Subcutaneous adipose tissue (tissue), 4 donors: ENCODE results near the gene DAB2IP. TPM values are rescaled to one million over a fixed set of nuclear protein-coding genes. Genes with fewer than 3 reads are reported as not detected.

Experiments
- CTCF ChIP-seq: fragments of 450-650 bp; IDR thresholded peaks from one replicate; pipeline ENCODE4 v1.5.1; 2016; ENCODE audit warnings: low read depth, mild to moderate bottlenecking, control low read depth, antibody characterized with exemption, moderate library complexity
- total RNA-seq, 4 donors: library from RNA; depleted of rRNA; stranded (reverse); fragments of >200 nt; gene quantifications; one replicate each; pipeline ENCODE4 v1.1.0, GENCODE V29; 2016

Gene DAB2IP
- total RNA-seq, 4 donors from 2014 or later: 6.3 to 57.5 (median 32.8) TPM

GRCh38 chr9:121734465-121734864, 83.0 kb downstream of the DAB2IP start:
- TF ChIP-seq CTCF: no peak

DNA sequence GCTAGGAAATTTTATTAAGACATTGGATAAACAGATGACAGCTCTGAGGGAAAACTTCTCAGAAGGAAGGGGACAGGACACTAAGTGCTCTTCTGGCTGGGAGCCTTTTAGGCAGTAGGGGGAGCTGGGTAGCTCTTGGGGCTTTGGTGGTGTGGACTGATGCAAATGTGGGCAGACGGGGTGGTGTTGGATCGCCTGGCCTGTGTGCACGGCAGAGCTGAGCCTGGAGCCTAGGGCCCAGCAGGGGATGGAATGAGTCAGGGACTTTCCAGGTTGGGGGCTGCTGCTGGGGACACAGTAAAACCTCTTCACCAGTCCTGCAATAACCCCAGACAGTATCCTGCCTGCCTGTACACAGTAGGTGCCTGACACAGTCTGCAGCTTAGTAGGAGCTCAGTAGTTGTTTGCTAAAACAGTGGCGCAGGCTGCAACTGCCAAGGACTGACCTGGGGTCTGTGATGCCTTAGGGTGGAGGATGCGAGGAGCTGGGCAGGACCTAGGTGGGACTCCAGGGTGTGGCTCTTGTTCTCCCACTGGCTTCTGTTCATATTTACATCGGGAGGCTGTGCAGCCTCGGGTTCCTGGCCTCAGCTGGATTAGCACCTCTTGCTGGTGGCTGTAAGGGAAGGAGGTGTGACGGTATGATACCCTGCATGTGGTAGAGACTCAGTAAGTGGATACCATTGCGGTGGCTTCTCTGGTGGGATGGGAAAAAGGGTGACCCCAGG, 83.8 kb downstream of the DAB2IP start:
- no peak for TF ChIP-seq CTCF

DNA sequence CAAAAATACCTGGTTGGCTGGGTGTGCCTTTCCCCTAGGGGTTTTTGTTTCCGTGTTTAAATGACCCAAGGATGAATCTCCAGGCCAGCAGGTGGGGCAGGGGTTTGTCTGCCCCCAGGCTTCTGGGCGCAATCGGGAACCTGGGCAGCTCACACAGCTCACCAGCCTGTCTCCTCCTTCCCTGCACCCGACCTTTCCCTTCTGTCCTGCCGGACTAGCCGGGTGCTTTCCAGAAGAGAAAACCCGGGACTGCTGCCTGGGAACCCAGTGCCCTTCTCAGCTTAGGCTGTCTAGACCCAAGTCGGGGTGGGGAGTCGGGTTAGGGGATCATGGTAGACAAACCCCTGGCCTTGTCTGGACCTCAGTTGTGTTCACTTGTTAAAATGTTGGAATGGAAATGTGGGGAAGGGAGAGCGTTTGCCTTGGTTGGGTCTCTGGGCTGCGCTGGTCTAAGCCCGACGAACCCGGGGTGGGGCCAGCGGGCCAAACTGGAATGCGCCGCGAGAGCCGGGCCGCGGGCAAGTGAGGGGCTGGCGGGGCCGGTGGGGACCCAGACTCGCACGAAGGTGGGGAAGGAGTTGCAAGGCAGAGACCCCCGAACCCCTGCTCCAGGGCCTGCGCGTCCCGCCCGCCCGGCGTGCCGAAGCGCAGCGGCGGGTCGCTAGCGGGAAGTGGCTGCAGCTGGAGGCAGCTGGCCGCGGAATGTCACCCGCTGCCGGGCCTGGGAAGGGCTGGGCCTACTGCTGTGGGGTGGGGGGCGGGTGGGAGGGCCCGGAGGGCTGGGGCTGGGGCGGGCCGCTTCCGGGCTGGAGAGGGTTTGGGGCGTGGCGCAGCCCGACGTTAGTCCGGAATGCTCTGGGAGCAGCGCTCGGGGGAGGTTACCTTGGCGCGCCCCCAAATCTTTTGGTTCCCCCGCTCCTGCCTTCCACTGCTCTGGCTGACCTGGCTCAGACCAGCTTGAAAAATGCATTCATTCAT, 84.6 kb downstream of the DAB2IP start:
- TF ChIP-seq CTCF: no peak

DNA sequence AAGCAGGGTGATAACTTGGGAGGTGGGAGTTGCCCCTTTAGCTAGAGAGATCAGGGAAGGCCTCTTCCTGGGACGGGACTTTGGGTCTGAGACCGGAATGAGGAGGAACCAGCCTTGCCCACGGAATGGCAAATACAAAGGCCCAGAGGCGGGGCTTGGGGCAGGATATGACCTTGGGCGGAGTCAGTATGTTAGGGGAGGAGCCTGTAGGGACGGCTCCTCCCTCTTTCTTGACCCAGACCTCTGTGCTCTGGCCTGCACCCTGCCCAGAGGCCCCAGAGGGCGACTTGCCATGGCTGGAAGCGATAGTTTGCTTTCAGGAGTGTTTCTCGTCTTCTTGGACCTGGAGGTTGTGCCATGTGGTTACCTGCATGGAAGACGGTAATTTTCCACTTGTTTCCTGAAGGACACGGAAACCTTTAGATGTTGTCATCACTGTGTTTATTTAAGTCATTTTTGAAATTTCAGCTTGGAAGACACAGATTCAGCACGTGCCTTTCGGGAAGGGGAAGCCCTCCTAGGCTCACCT, 85.6 kb downstream of the DAB2IP start:
- no peak for TF ChIP-seq CTCF

GRCh38 chr9:121737481-121737931, 86.1 kb downstream of the DAB2IP start:
- no peak for TF ChIP-seq CTCF

DNA sequence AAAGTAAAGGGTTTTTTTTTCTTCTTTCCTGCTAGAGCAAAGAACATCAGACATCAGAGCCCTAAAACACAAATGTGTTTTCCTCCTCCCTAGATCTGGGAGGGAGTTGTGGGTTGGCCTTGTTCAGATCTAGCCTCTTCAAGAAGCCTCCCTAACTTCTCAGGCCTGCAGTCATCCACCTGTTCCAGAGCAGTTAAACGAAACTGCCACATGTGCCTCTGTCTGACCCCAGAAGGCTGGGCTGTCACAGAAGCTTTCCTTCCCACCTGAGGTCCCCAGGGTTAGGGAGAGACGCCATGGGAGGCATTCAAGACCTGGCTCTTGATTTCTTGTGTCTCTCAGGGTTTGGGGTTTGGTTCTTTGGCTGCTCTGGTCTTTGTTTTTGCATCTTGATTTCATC, 87.0 kb downstream of the DAB2IP start:
- TF ChIP-seq CTCF: no peak

DNA sequence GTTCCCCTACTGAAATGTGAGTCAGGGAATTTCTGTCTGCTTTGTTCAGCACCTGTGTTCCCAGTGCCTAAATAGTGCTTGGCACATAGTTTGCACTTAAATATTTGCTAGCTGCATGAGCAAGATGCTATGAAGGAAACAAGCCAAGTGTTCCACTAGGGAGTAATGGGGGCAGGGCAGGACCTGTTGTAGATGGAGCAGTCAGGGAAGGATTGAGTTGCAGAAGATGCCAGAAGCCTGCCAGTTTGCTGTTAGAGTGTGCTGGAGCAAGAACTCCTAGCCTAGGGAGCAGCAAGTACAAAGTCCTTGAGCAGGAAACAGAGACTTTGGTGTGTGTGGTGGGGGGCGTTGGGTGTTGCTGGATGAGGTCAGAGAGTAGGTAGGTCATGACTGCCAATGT, 87.5 kb downstream of the DAB2IP start:
- no peak for TF ChIP-seq CTCF
